T-helper 2 cell (primary cell): ENCODE data around the gene SYT4.
A peak's percentile ranks its signal among the peaks of the same experiment; 100 is the strongest.
"Not testable (repeated sequence)": the region's sequence is repeated elsewhere in the genome, so short reads cannot be mapped to it uniquely, and the experiment has no call there.

ENCODE experiments used
- DNase-seq, 5 experiments: peaks; one replicate each; pipeline versions ENCODE4 v3.0.0 to v3.0.0-alpha.2; 2012 to 2022
- total RNA-seq, 2 donors: gene quantifications; one replicate each; lab custom pipeline; 2026; lab: John Stamatoyannopoulos, UW

Gene SYT4
- 0.94 to 1.8 reads per million in 2 donors for total RNA-seq

- DNase-seq: peak in 1 of 5 experiments; percentile 6
Observed at GRCh38 chr18:43277164-43277600, at the start of gene SYT4. Gene SYT4 (minus strand): TSS chr18:43277490. CDS start chr18:43277281, 209 bp downstream.

- DNase-seq: no peak
Observed at GRCh38 chr18:43322132-43322531, 44.8 kb upstream of the SYT4 start.

- no peak for DNase-seq
Observed at GRCh38 chr18:43314941-43315340, 37.7 kb upstream of the SYT4 start.

- no peak for DNase-seq
Observed at GRCh38 chr18:43312891-43313290, 35.6 kb upstream of the SYT4 start.

- no peak for DNase-seq
Observed at GRCh38 chr18:43310239-43310638, 32.9 kb upstream of the SYT4 start.

- DNase-seq: peak in 1 of 5 experiments; percentile 81
Observed at GRCh38 chr18:43303376-43303775, 26.1 kb upstream of the SYT4 start.

GRCh38 chr18:43286187-43286586 is 8.9 kb upstream of the SYT4 start:
- DNase-seq: not testable (repeated sequence)

GRCh38 chr18:43283299-43283698 is 6.0 kb upstream of the SYT4 start:
- no peak for DNase-seq

GRCh38 chr18:43279015-43279744 is 1.9 kb upstream of the SYT4 start:
- DNase-seq: peak in 1 of 5 experiments; percentile 78

GRCh38 chr18:43278355-43278754 is 1.1 kb upstream of the SYT4 start:
- DNase-seq: no peak

- no peak for DNase-seq
Observed at GRCh38 chr18:43276491-43276890, 799 bp downstream of the SYT4 start.

- no peak for DNase-seq
Observed at GRCh38 chr18:43275546-43275945, 1.7 kb downstream of the SYT4 start.

GRCh38 chr18:43274526-43274925 is 2.8 kb downstream of the SYT4 start:
- no peak for DNase-seq

GRCh38 chr18:43271593-43272432 is 5.5 kb downstream of the SYT4 start:
- peak in 1 of 5 experiments; percentile 44 for DNase-seq

GRCh38 chr18:43267818-43268217 is 9.5 kb downstream of the SYT4 start:
- DNase-seq: no peak

GRCh38 chr18:43265465-43265864 is 11.8 kb downstream of the SYT4 start:
- DNase-seq: no peak

GRCh38 chr18:43248610-43249249 is 28.6 kb downstream of the SYT4 start:
- no peak for DNase-seq

- DNase-seq: no peak
Observed at GRCh38 chr18:43247944-43248343, 29.3 kb downstream of the SYT4 start.

- no peak for DNase-seq
Observed at GRCh38 chr18:43238429-43238828, 38.9 kb downstream of the SYT4 start.

GRCh38 chr18:43236921-43237320 is 40.4 kb downstream of the SYT4 start:
- no peak for DNase-seq

GRCh38 chr18:43234889-43235288 is 42.4 kb downstream of the SYT4 start:
- DNase-seq: no peak

- DNase-seq: no peak
Observed at GRCh38 chr18:43222501-43222900, 54.8 kb downstream of the SYT4 start.

- no peak for DNase-seq
Observed at GRCh38 chr18:43220691-43221090, 56.6 kb downstream of the SYT4 start.
